K562 (cell line): ENCODE data around the gene HNRNPF. TPM values are rescaled to one million over a fixed set of nuclear protein-coding genes. Genes with fewer than 3 reads are reported as not detected.

Experiments used
- CXXC5 ChIP-seq: fragments of 250-450 bp; sonication (Bioruptor Pico); IDR thresholded peaks from 2 replicates; pipeline ENCODE4 v1.8.0; 2022; ENCODE audit warnings: inconsistent platforms, mild to moderate bottlenecking, moderate library complexity
- DEAF1 ChIP-seq: fragments of 450-650 bp; formaldehyde crosslinking; IDR thresholded peaks from 2 replicates; pipeline ENCODE4 v1.4.0; 2020; ENCODE audit warnings: mild to moderate bottlenecking, moderate library complexity
- EHMT2 ChIP-seq: fragments of 450-650 bp; IDR thresholded peaks from 2 replicates; pipeline ENCODE4 v1.6.1; 2018; ENCODE audit warnings: antibody characterized with exemption
- FOXJ2 ChIP-seq: fragments of 200-800 bp; sonication (Bioruptor generic); IDR thresholded peaks from 2 replicates; pipeline ENCODE4 v1.6.1; 2016; ENCODE audit warnings: missing genetic modification characterization, missing compliant biosample characterization
- GABPA ChIP-seq: fragments of 200-800 bp; sonication (Bioruptor generic); conservative IDR thresholded peaks from 2 replicates; pipeline ENCODE4 v1.6.1; 2016; ENCODE audit warnings: low read depth, missing genetic modification characterization, missing compliant biosample characterization
- PCBP2 ChIP-seq: fragments of 200-400 bp; formaldehyde crosslinking; IDR thresholded peaks from 2 replicates; pipeline ENCODE4 v1.6.1; 2018; ENCODE audit warnings: low read length, low read depth, mild to moderate bottlenecking, moderate library complexity; ENCODE audit not compliant: poor library complexity, severe bottlenecking
- TAF9B ChIP-seq: fragments of 450-650 bp; IDR thresholded peaks from 2 replicates; pipeline ENCODE4 v1.6.1; 2018; ENCODE audit warnings: mild to moderate bottlenecking; ENCODE audit not compliant: partially characterized antibody
- TCFL5 ChIP-seq: fragments of 250-450 bp; sonication (Bioruptor Pico); conservative IDR thresholded peaks from 2 replicates; pipeline ENCODE4 v1.6.1; 2021; ENCODE audit warnings: mild to moderate bottlenecking, moderate library complexity, matching md5 sums
- TEAD1 ChIP-seq, 2 experiments: fragments of 450-650 bp in 1 of 2; sonication (generic) in 1 of 2; formaldehyde crosslinking; IDR thresholded peaks; 2 replicates each; pipeline versions ENCODE4 v1.4.0 to v1.8.0; 2020 to 2022; ENCODE audit warnings: mild to moderate bottlenecking in 2 of 2, missing genetic modification reagents in 1 of 2
- USF1 ChIP-seq: sonication (generic); formaldehyde crosslinking; IDR thresholded peaks from 2 replicates; pipeline ENCODE4 v1.9.0; 2022; ENCODE audit warnings: mild to moderate bottlenecking, missing genetic modification reagents
- WHSC1 ChIP-seq: IDR thresholded peaks from one replicate; pipeline ENCODE4 v1.6.1; 2012; ENCODE audit warnings: low read length, control low read depth, inconsistent platforms
- ZKSCAN3 ChIP-seq: fragments of 250-450 bp; sonication (Bioruptor Pico); IDR thresholded peaks from 2 replicates; pipeline ENCODE4 v1.4.0; 2020
- ZNF217 ChIP-seq: sonication (generic); formaldehyde crosslinking; IDR thresholded peaks from 2 replicates; pipeline ENCODE4 v1.8.0; 2022; ENCODE audit warnings: mild to moderate bottlenecking, missing genetic modification reagents
- ZNF518B ChIP-seq: fragments of 250-450 bp; sonication (Bioruptor Pico); IDR thresholded peaks from 2 replicates; pipeline ENCODE4 v1.5.0; 2021; ENCODE audit warnings: mild to moderate bottlenecking, moderate library complexity
- ZNF586 ChIP-seq: fragments of 450-650 bp; formaldehyde crosslinking; conservative IDR thresholded peaks from 2 replicates; pipeline ENCODE4 v1.4.0; 2020; ENCODE audit warnings: mild to moderate bottlenecking, moderate library complexity
- ZNF644 ChIP-seq: fragments of 200-800 bp; sonication (Bioruptor generic); IDR thresholded peaks from 2 replicates; pipeline ENCODE4 v1.6.1; 2016; ENCODE audit warnings: low read depth, missing genetic modification characterization, missing compliant biosample characterization
- polyA plus RNA-seq, 8 experiments: library from polyadenylated mRNA; depleted of rRNA in 4 of 8; stranded (reverse) in 5 of 8; unstranded in 3 of 8; fragments of >200 nt; fragmentation: Nextera tagmentation in 2 of 8; fragmentation: Illumina TruSeq in 1 of 8; extraction: Ambion mirVana in 2 of 8; extraction: Trizol in 1 of 8; gene quantifications; 2 replicates each; pipeline versions ENCODE4 v1.2.1 to v1.2.3, GENCODE V29; 2011 to 2014; ENCODE audit warnings: inconsistent platforms in 1 of 8, missing spikeins in 1 of 8
- total RNA-seq, 7 experiments: library from RNA; depleted of rRNA in 6 of 7; stranded (reverse); fragments of >200 nt in 6 of 7; fragmentation: Illumina TruSeq in 2 of 7; extraction: Trizol in 2 of 7; gene quantifications; 2 replicates each; pipeline versions ENCODE4 v1.2.1 to v1.2.3, GENCODE V29; 2011 to 2021; ENCODE audit warnings: low replicate concordance in 1 of 7
- TF ChIP-seq, protein P1 (sequence below): sonication (generic); formaldehyde crosslinking; IDR thresholded peaks from 2 replicates; pipeline ENCODE4 v1.5.0; 2020; ENCODE audit warnings: missing genetic modification reagents
- TF ChIP-seq, protein P2 (sequence below): fragments of 450-650 bp; IDR thresholded peaks from 2 replicates; pipeline ENCODE4 v1.6.1; 2014; ENCODE audit warnings: low read depth, mild to moderate bottlenecking, moderate library complexity, borderline replicate concordance

Gene HNRNPF
- total and polyA plus RNA-seq, 9 of the 15 experiments (the other 6 are each of a cell fraction or from before 2014, with no cell fraction given), result 192 to 489 (median 416) TPM

DNA sequence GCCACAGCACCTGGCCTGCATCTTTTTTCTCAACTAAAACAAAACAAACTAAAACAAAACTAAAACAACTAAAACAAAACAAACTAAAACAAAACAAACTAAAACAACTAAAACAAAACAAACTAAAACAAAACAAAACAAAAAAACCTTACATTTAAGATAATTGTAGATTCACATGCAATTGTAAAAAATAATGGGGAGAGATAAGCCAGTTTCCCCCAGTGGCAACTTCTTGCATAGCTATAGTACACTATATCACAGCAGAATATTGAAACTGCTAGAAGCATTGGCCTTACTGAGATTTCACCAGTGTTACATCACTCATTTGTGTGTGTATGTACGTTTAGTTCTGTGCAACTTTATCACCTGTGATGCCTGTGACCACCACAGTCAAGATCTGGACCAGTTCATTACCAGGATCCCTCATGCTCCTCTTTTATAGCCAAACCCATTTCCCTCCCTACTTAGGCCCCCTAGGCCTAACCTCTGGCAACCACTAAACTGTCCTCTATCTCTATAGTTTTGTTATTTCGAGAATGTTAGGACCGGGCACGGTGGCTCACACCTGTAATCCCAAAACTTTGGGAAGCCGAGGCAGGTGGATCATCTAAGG is 28.3 kb downstream of the HNRNPF start (continued):
- TF ChIP-seq, protein P1, sequence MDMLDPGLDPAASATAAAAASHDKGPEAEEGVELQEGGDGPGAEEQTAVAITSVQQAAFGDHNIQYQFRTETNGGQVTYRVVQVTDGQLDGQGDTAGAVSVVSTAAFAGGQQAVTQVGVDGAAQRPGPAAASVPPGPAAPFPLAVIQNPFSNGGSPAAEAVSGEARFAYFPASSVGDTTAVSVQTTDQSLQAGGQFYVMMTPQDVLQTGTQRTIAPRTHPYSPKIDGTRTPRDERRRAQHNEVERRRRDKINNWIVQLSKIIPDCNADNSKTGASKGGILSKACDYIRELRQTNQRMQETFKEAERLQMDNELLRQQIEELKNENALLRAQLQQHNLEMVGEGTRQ, result no peak
- TF ChIP-seq EHMT2, result no peak
- no peak for TF ChIP-seq TCFL5
- TF ChIP-seq ZKSCAN3 (CRISPR knock-in tag), result no peak
- peak; percentile 64; the same call in 1 of the 2 replicates for TF ChIP-seq CXXC5 (CRISPR knock-in tag)
- TF ChIP-seq ZNF518B (CRISPR knock-in tag), result no peak
- peak; percentile 16; the same call in 1 of the 2 replicates for TF ChIP-seq GABPA
- peak; percentile 35; the same call in 1 of the 2 replicates for TF ChIP-seq ZNF644
- TF ChIP-seq ZNF586 (CRISPR knock-in tag), result no peak
- TF ChIP-seq DEAF1, result no peak
- no peak for TF ChIP-seq PCBP2
- TF ChIP-seq ZNF217 (CRISPR knock-in tag), result no peak
- TF ChIP-seq, protein P2, sequence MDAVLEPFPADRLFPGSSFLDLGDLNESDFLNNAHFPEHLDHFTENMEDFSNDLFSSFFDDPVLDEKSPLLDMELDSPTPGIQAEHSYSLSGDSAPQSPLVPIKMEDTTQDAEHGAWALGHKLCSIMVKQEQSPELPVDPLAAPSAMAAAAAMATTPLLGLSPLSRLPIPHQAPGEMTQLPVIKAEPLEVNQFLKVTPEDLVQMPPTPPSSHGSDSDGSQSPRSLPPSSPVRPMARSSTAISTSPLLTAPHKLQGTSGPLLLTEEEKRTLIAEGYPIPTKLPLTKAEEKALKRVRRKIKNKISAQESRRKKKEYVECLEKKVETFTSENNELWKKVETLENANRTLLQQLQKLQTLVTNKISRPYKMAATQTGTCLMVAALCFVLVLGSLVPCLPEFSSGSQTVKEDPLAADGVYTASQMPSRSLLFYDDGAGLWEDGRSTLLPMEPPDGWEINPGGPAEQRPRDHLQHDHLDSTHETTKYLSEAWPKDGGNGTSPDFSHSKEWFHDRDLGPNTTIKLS, result no peak
- no peak for TF ChIP-seq USF1
- no peak for TF ChIP-seq TAF9B
- TF ChIP-seq TEAD1 (CRISPR knock-in tag; IDR thresholded peaks at IDR 0.05), result 0 out of 4 replicates have a peak, but pooled peaks of 1 of the 2 experiments have one; percentile 9
- TF ChIP-seq WHSC1, result no peak
- no peak for TF ChIP-seq FOXJ2 (tag)
